Breast epithelium (tissue), 3 donors: ENCODE results near the gene TGDS.

ENCODE experiments used
- CTCF ChIP-seq, 3 donors: fragments of 450-650 bp; IDR thresholded peaks; one replicate each; pipeline ENCODE4 v1.5.1; 2016 to 2017; ENCODE audit warnings: antibody characterized with exemption in 3 of 3, mild to moderate bottlenecking in 3 of 3, moderate library complexity in 3 of 3
- POLR2A ChIP-seq: fragments of 450-650 bp; IDR thresholded peaks from one replicate; pipeline ENCODE4 v1.6.1; 2016; ENCODE audit warnings: antibody characterized with exemption, mild to moderate bottlenecking, moderate library complexity
- POLR2AphosphoS5 ChIP-seq, 3 donors: sonication (generic); formaldehyde crosslinking; IDR thresholded peaks; one replicate each; pipeline ENCODE4 v1.6.1; 2017; ENCODE audit warnings: antibody characterized with exemption in 3 of 3

GRCh38 chr13:94556041-94556440 is 39.9 kb downstream of the TGDS start:
- TF ChIP-seq POLR2AphosphoS5 (IDR thresholded peaks at IDR 0.05) = no peak
- no peak for TF ChIP-seq CTCF (IDR thresholded peaks at IDR 0.05)
- no peak for TF ChIP-seq POLR2A
